Activated T-cell treated with anti-CD3 and anti-CD28 coated beads for 48 hours (primary cell): Measurements from ENCODE around the gene DMPK.
"Not testable (repeated sequence)": the region's sequence is repeated elsewhere in the genome, so short reads cannot be mapped to it uniquely, and the experiment has no call there.

Experiments used
- DNase-seq: peaks from one replicate; pipeline ENCODE4 v3.0.0-alpha.2; 2020; ENCODE audit warnings: low read depth

Gene DMPK

DNA sequence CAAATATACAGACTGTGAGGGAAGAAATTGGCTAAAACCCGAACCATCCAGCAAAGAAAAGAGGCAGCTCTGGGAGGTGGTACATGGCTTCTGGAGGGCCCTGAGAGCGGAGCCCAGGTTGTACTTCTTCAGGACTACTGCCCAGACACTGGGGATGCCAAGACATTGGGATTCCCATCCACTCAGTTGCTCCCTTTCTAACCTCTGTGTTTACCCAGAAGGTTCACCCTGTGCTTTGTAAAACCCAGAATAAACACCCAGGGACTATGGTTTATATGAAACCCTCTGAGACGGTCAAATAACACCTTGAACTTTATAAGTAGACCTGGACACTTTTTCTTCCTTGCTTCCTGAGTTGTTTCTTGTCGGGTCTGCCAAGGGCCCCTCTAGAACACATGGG, 39.3 kb downstream of the DMPK start:
- no peak for DNase-seq

DNA sequence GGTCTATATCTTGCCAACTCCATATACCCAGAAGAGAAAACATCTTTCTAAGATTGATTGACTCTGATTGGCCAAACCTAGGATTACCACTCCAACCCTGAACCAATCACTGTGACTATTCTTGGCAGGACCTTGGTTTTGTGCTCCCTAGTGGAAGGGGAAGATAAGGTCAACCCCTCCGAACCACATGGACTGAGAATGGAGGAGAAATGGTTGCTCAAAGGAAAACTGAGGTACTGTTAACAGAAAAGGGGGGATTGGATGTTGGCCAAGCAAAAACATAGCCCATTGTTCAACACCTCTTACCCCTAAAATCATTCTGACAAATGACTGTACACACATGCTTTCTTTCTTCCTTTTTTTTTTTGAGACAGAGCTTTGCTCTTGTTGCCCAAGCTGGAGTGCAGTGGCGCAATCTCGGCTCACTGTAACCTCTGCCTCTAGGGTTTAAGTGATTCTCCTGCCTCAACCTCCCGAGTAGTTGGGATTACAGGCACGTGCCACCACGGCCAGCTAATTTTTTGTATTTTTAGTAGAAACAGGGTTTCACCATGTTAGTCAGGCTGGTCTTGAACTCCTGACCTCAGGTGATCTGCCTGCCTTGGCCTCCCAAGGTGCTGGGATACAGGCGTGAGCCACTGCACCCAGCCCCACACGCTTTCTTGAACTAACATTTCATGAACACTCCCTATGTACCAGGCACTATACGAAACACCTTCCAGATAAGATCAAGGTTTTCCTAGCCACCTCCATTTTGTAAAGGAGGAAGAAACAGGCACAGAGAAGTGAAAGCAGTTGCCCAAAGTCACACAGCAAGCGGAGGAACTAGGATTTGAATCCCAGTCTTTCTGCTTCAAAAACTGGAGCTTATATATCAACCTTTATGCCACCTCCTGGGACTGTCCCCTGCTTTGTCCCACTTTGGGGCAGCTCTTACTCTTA, 42.5 kb downstream of the DMPK start:
- DNase-seq = no peak

DNA sequence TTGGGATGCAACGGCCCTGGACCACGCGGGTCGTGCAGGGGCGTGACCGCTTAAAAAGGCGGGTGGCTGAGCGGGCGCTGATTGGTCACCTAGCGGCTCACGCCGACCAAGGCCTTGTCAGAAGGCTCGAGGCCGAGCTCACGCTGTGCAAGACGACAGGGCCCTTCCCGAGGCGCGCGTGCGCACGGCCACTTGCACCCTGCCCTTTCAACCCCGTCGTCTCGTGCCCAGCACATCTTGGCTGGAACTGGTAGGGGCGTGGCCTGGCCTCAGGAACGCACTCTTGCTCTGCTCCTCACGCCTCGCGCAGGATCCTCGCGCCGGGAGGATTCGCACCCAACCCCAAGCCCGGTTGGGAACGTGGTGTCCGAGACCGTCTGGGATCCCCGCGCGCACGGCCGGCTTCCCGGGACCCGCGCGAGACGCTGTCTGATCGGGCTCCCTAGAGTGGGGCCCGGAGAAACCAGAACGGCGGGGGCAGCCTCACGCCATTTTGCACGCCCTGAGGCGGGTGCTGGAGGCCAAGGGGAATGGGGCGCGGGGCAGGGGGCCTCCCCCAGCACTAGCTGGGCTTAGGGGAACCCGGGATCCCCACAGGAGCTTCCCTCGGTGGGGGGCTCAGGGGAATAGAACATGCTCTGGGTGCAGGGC, 49.0 kb downstream of the DMPK start, which contains the start of gene MEIOSIN:
TSS of gene MEIOSIN (plus strand) at position 280 of the 651 bp plus-strand sequence. CDS start 1,938 bp downstream, outside the sequence.
- DNase-seq = no peak

DNA sequence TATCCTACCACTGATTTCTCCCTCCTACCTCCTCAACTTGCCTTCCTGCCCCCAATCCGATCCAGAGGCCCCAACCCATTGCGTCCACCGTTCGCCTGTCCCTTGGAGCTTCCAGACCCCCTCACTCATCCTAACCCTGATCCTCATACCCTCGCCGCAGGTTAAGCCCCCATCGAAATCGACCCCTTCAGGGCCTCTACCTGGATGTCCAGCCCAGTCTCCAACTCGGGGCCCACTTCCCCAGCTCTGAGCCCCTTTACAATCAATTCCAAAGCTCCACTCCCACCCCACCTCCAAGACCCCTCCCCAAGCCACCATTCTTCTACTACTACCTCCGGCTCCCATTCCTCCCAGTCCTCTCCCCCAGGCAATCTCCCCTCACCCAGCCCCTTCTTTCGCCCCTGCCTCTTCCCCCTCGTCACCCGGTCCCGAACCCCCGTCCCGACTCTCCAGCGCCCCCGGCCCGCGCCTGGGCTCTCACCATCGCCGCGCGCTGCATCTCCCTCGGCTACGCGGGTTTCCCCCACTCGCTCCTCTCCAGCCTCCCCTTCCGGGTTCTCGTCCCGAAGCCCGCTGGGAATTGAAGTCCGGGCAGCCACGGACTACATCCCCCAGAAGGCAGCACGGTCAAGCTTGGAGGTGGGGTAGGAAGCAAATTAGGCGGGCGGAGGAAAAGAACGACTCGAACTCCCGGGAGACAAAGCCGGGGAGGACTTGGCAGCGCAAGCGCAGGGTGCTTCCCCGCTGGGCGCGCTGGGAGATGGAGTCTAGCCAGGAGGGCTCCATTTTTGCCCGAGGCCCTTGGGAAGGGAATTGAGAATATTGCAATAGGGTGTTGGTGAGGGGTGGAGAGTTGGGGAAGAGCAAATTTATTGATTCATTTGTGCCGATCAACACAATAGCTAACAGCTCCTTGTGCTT, 51.7 kb downstream of the DMPK start, which contains the start of gene FBXO46:
TSS of gene FBXO46 (minus strand) at position 529 of the 921 bp plus-strand sequence. CDS start 17,401 bp downstream, outside the sequence.
- peak; percentile 90 for DNase-seq

DNA sequence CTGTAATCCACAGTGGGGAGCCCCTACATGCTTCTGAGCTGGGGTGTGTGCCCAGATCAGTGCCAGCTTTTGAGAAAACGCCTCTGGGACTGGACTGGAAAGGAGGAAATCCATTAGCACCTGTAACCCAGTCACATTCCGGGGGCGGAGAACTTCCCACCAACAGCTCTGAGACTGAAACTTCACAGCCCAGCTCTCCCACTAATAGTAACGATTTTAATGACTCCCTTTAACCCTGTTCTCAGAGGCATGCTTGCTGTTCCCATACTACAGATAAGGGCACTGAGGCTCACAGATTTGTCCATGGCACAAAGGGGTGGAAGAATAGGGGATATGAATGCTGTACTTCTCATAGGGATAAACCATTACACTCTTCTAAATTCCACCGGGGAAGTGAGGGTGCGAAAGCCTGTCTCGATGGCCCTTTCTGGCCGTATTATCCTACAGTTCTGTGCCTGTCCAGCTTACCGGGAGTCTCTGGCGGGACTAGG, 52.4 kb downstream of the DMPK start:
- no peak for DNase-seq

DNA sequence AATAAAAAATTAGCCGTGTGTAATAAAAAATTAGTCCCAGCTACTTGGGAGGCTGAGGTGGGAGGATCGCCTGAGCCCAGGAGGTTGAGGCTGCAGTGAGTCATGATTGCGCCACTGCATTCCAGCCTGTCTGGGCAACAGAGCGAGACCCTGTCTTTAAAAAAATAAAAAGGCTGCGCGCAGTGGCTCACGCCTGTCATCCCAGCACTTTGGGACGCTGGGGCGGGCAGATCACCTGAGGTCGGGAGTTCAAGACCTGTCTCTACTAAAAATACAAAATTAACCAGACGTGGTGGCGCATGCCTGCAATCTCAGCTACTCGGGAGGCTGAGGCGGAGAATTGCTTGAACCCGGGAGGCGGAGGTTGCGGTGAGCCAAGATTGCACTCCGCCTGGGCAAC, 53.6 kb downstream of the DMPK start:
- DNase-seq = not testable (repeated sequence)

DNA sequence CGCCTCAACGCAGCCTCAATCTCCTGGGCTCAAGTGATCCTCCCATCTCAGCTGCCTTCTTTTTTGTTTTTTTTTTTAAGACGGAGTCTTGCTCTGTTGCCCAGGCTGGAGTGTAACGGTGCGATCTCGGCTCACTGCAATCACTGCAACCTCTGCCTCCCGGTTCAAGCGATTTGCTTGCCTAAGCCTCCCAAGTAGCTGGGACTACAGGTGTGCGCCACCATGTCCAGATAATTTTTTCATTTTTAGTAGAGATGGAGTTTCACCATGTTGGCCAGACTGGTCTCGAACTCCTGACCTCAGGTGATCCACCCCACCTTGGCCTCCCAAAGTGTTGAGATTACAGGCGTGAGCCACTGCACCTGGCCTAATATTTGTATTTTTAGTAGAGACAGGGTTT, 62.2 kb downstream of the DMPK start:
- DNase-seq = not testable (repeated sequence)
